B cell (primary cell): Measurements from ENCODE around the gene SPN. TPM values are rescaled to one million over a fixed set of nuclear protein-coding genes. Genes with fewer than 3 reads are reported as not detected.
"Not testable (repeated sequence)": the region's sequence is repeated elsewhere in the genome, so short reads cannot be mapped to it uniquely, and the experiment has no call there.

Experiments used
- ATAC-seq: fragments of 200-7000 bp; cut with Tn5 transposase; one replicate; pipeline ENCODE4 v1.10.0; 2021; ENCODE audit warnings: low read depth, mild to moderate bottlenecking, moderate number of reproducible peaks, moderate library complexity
- CTCF ChIA-PET: fragments of 350-600 bp; sonication (Branson Sonifier 250); formaldehyde crosslinking; loops from one replicate; lab custom pipeline; 2021; ENCODE audit warnings: antibody characterized with exemption, inconsistent platforms; lab: Charles Lee
- POLR2A ChIA-PET: fragments of 350-600 bp; sonication (Branson Sonifier 250); formaldehyde crosslinking; loops from one replicate; lab custom pipeline; 2021; ENCODE audit warnings: antibody characterized with exemption; lab: Charles Lee
- DNase-seq: peaks from one replicate; pipeline ENCODE4 v3.0.0; 2013
- H2AFZ ChIP-seq: 2 replicates; pipeline ENCODE4 v1.6.1; 2012; ENCODE audit warnings: mild to moderate bottlenecking, low read depth, low read length; ENCODE audit not compliant: insufficient read depth, poor library complexity, severe bottlenecking
- H3K27ac ChIP-seq, 2 donors: 1 replicate in 1 of 2; 2 replicates in 1 of 2; pipeline ENCODE4 v1.5.1; 2012 to 2013; ENCODE audit warnings: low read length in 2 of 2, mild to moderate bottlenecking in 2 of 2, moderate library complexity in 1 of 2
- H3K27me3 ChIP-seq, 4 experiments: fragments of 200-600 bp in 1 of 4; sonication (generic) in 1 of 4; replicated peaks in 1 of 4; 1 replicate in 2 of 4; 2 replicates in 2 of 4; pipeline versions ENCODE4 v1.6.1 to v1.7.0; 2013 to 2016; ENCODE audit warnings: low read length in 3 of 4, mild to moderate bottlenecking in 2 of 4, mixed read lengths in 1 of 4, moderate library complexity in 1 of 4; ENCODE audit not compliant: insufficient read depth in 4 of 4, control insufficient read depth in 3 of 4; ENCODE audit errors: control extremely low read depth in 1 of 4
- H3K36me3 ChIP-seq, 2 experiments: replicated peaks in 1 of 2; 1 replicate in 1 of 2; 2 replicates in 1 of 2; pipeline versions ENCODE4 v1.6.1 to v1.7.1; 2013; ENCODE audit warnings: low read length in 1 of 2; ENCODE audit not compliant: insufficient read depth in 2 of 2, control insufficient read depth in 1 of 2; ENCODE audit errors: control extremely low read depth in 1 of 2, extremely low read depth in 1 of 2
- H3K4me1 ChIP-seq, 2 donors: fragments of 200-600 bp in 1 of 2; sonication (generic) in 1 of 2; 1 replicate in 1 of 2; 2 replicates in 1 of 2; pipeline versions ENCODE4 v1.5.1 to v1.6.1; 2013 to 2017; ENCODE audit warnings: low read length in 2 of 2; ENCODE audit not compliant: control insufficient read depth in 2 of 2, insufficient read depth in 2 of 2
- H3K4me2 ChIP-seq: replicated peaks from 2 replicates; pipeline ENCODE3; 2012; ENCODE audit warnings: mild to moderate bottlenecking, low read depth, low read length; ENCODE audit not compliant: poor library complexity, severe bottlenecking
- H3K4me3 ChIP-seq, 5 experiments: fragments of 200-600 bp in 1 of 5; sonication (generic) in 1 of 5; 1 replicate in 3 of 5; 2 replicates in 2 of 5; pipeline versions ENCODE4 v1.5.1 to v1.7.0; 2011 to 2016; ENCODE audit warnings: low read length in 4 of 5, mild to moderate bottlenecking in 4 of 5, low read depth in 2 of 5, control low read depth in 1 of 5, moderate library complexity in 1 of 5; ENCODE audit not compliant: insufficient read depth in 1 of 5; ENCODE audit errors: control extremely low read depth in 1 of 5, extremely low read depth in 1 of 5
- H3K79me2 ChIP-seq: fragments of 200-600 bp; sonication (generic); one replicate; pipeline ENCODE4 v1.6.0; 2016; ENCODE audit warnings: low read length; ENCODE audit not compliant: control insufficient read depth, insufficient read depth
- H3K9ac ChIP-seq: fragments of 200-600 bp; sonication (generic); 2 replicates; pipeline ENCODE4 v1.6.1; 2017; ENCODE audit warnings: mild to moderate bottlenecking, low read length, moderate library complexity
- H3K9me3 ChIP-seq, 3 donors: one replicate each; pipeline versions ENCODE4 v1.6.1 to v1.7.1; 2013; ENCODE audit warnings: low read length in 2 of 3; ENCODE audit not compliant: control insufficient read depth in 2 of 3, insufficient read depth in 1 of 3; ENCODE audit errors: control extremely low read depth in 1 of 3
- H4K20me1 ChIP-seq: 2 replicates; pipeline ENCODE4 v1.6.0; 2012; ENCODE audit warnings: mild to moderate bottlenecking, low read length; ENCODE audit not compliant: insufficient read depth, control insufficient read depth, poor library complexity, severe bottlenecking
- H3K27ac Mint-ChIP-seq: one replicate; pipeline ENCODE4 v1.8.0; 2021; ENCODE audit warnings: mixed read lengths
- H3K27me3 Mint-ChIP-seq: one replicate; pipeline ENCODE4 v1.8.0; 2021; ENCODE audit warnings: mixed read lengths
- H3K4me1 Mint-ChIP-seq: one replicate; pipeline ENCODE4 v1.8.0; 2021; ENCODE audit warnings: mixed read lengths
- H3K4me3 Mint-ChIP-seq: one replicate; pipeline ENCODE4 v1.8.0; 2021; ENCODE audit warnings: mixed read lengths
- H3K9me3 Mint-ChIP-seq: one replicate; pipeline ENCODE4 v1.8.0; 2022; ENCODE audit warnings: mixed read lengths; ENCODE audit not compliant: insufficient read depth
- EZH2 ChIP-seq: IDR thresholded peaks from 2 replicates; pipeline ENCODE4 v1.6.1; 2012; ENCODE audit warnings: borderline replicate concordance, low read depth, mild to moderate bottlenecking, moderate library complexity, low read length; ENCODE audit not compliant: insufficient read depth, poor library complexity, severe bottlenecking
- WGBS: methylation state at CpG from one replicate; pipeline ENCODE4 v1.1.5; 2013; ENCODE audit warnings: missing lambda C conversion rate; ENCODE audit not compliant: insufficient coverage; 5-methylcytosine and 5-hydroxymethylcytosine counted together
- intact Hi-C: fragments of 100-400 bp; cut with micrococcal nuclease; formaldehyde crosslinking; loops from one replicate; pipeline ENCODE4 v1.10.0; 2022
- polyA plus RNA-seq: library from polyadenylated mRNA; depleted of rRNA; stranded (reverse); fragments of >200 nt; gene quantifications from 2 replicates; pipeline ENCODE4 v1.2.3, GENCODE V29; 2012
- total RNA-seq, 2 donors: library from RNA; stranded (reverse); fragments of 120-200 nt in 1 of 2; gene quantifications; 1 replicate in 1 of 2; 2 replicates in 1 of 2; pipeline versions ENCODE4 v1.2.3 to v1.2.4, GENCODE V29; 2013 to 2022
- TF ChIP-seq, protein P1 (sequence below): fragments of 200-600 bp; IDR thresholded peaks from one replicate; pipeline ENCODE4 v1.8.0; 2022; ENCODE audit warnings: antibody characterized with exemption, mild to moderate bottlenecking

SPN gene
- total and polyA plus RNA-seq, 2 donors (not counting 1 experiment from before 2014, with no cell fraction given), result 1.1 to 1.9 TPM

GRCh38 chr16:29705030-29705429 is 42.0 kb downstream of the SPN start:
- H3K36me3 ChIP-seq, result no peaks in the 10 kb centered on the region
- DNase-seq (no peak), ATAC-seq (no peak)
- ChIA-PET POLR2A (interaction anchor here (0.7 kb wide), 1 partner anchor 61 kb away, joined by 4 read pairs; no protein-coding TSS in a partner anchor), CTCF (interaction anchor here (1.1 kb wide), 1 partner anchor 116 kb away, joined by 3 read pairs; the partner anchor contains the start of gene MVP)
- peaks cover 36 to 42% of the 10 kb centered on the region in 2 donors for H3K4me1 ChIP-seq
- no peak overlapping the region for H3K27ac ChIP-seq
- WGBS, result no CpG with 5 or more reads among the region's 2 CpGs
- Mint-ChIP-seq H3K9me3 (no peaks in the 10 kb centered on the region), H3K27me3 (peaks cover 5% of the 10 kb centered on the region), H3K27ac (no peak overlapping the region), H3K4me1 (peaks cover 39% of the 10 kb centered on the region), H3K4me3 (no peak overlapping the region)
- H3K9me3 ChIP-seq, result peaks cover 0 to 20% (median 10%) of the 10 kb centered on the region in 3 donors
- intact Hi-C loops, result no loop called here
- no peak overlapping the region for H3K4me3 ChIP-seq
- no peak overlapping the region for H3K9ac ChIP-seq
- no peak overlapping the region for H2AFZ ChIP-seq
- H3K4me2 ChIP-seq, result no peak overlapping the region
- no peaks in the 10 kb centered on the region for H3K27me3 ChIP-seq
- H4K20me1 ChIP-seq, result no peaks in the 10 kb centered on the region
- no peaks in the 10 kb centered on the region for H3K79me2 ChIP-seq
- TF ChIP-seq EZH2, result no peak
- TF ChIP-seq, protein P1, sequence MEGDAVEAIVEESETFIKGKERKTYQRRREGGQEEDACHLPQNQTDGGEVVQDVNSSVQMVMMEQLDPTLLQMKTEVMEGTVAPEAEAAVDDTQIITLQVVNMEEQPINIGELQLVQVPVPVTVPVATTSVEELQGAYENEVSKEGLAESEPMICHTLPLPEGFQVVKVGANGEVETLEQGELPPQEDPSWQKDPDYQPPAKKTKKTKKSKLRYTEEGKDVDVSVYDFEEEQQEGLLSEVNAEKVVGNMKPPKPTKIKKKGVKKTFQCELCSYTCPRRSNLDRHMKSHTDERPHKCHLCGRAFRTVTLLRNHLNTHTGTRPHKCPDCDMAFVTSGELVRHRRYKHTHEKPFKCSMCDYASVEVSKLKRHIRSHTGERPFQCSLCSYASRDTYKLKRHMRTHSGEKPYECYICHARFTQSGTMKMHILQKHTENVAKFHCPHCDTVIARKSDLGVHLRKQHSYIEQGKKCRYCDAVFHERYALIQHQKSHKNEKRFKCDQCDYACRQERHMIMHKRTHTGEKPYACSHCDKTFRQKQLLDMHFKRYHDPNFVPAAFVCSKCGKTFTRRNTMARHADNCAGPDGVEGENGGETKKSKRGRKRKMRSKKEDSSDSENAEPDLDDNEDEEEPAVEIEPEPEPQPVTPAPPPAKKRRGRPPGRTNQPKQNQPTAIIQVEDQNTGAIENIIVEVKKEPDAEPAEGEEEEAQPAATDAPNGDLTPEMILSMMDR, result no peak

- DNase-seq, H3K4me3 ChIP-seq, H2AFZ ChIP-seq, H3K27me3 ChIP-seq, CTCF ChIA-PET, H3K9me3 Mint-ChIP-seq, H3K4me2 ChIP-seq, H3K4me3 Mint-ChIP-seq, H4K20me1 ChIP-seq, H3K27ac ChIP-seq, H3K9me3 ChIP-seq, ATAC-seq, H3K36me3 ChIP-seq, H3K9ac ChIP-seq, H3K27ac Mint-ChIP-seq, intact Hi-C loops, H3K79me2 ChIP-seq, H3K27me3 Mint-ChIP-seq: not testable (repeated sequence)
- POLR2A ChIA-PET, result interaction anchor here (0.6 kb wide), 1 partner anchor 414 kb away, joined by 5 read pairs; no protein-coding TSS in a partner anchor
- H3K4me1 Mint-ChIP-seq, result peaks cover 34% of the 10 kb centered on the region
- peaks cover 34 to 36% of the 10 kb centered on the region in 2 donors for H3K4me1 ChIP-seq
- WGBS, result no CpG with 5 or more reads among the region's 1 CpG
These were observed 44.1 kb downstream of the SPN start for GRCh38 chr16:29707160-29707559.
